WTC11 (cell line): ENCODE data around the gene ZNF585A. TPM values are rescaled to one million over a fixed set of nuclear protein-coding genes. Genes with fewer than 3 reads are reported as not detected.

Experiments
- ATAC-seq: fragments of 200-7000 bp; cut with Tn5 transposase; 2 replicates; pipeline ENCODE4 v1.10.0; 2021; ENCODE audit warnings: mild to moderate bottlenecking, moderate library complexity
- CTCF ChIA-PET: fragments of 300-600 bp; sonication (Branson Sonifier 250); formaldehyde crosslinking; loops from one replicate; lab custom pipeline; 2021; ENCODE audit warnings: antibody characterized with exemption; lab: Charles Lee
- POLR2A ChIA-PET: fragments of 350-600 bp; sonication (Branson Sonifier 250); formaldehyde crosslinking; loops from one replicate; lab custom pipeline; 2021; ENCODE audit warnings: antibody characterized with exemption; lab: Charles Lee
- DNase-seq: peaks from one replicate; pipeline ENCODE4 v3.0.0; 2021; ENCODE audit warnings: low spot score
- H3K27ac Mint-ChIP-seq: 2 replicates; pipeline ENCODE4 v1.8.0; 2021; ENCODE audit warnings: mixed read lengths
- H3K27me3 Mint-ChIP-seq: 2 replicates; pipeline ENCODE4 v1.8.0; 2021; ENCODE audit warnings: low read depth, mild to moderate bottlenecking, moderate library complexity, mixed read lengths
- H3K36me3 Mint-ChIP-seq: 2 replicates; pipeline ENCODE4 v1.8.0; 2021; ENCODE audit warnings: mixed read lengths
- H3K4me1 Mint-ChIP-seq: 2 replicates; pipeline ENCODE4 v1.8.0; 2022; ENCODE audit warnings: mixed read lengths
- H3K4me3 Mint-ChIP-seq: 2 replicates; pipeline ENCODE4 v1.8.0; 2021; ENCODE audit warnings: mild to moderate bottlenecking, moderate library complexity, mixed read lengths
- H3K9me3 Mint-ChIP-seq: 2 replicates; pipeline ENCODE4 v1.8.0; 2021; ENCODE audit warnings: mixed read lengths
- AR ChIP-seq: fragments of 250-450 bp; sonication (Bioruptor Pico); IDR thresholded peaks from 2 replicates; pipeline ENCODE4 v1.9.0; 2021; ENCODE audit warnings: mild to moderate bottlenecking
- ARID4B ChIP-seq: sonication (generic); formaldehyde crosslinking; IDR thresholded peaks from 2 replicates; pipeline ENCODE4 v1.8.0; 2023; ENCODE audit warnings: missing genetic modification reagents, mild to moderate bottlenecking, borderline replicate concordance
- ATF2 ChIP-seq: sonication (generic); formaldehyde crosslinking; IDR thresholded peaks from 2 replicates; pipeline ENCODE4 v1.8.1; 2022; ENCODE audit warnings: low read depth, missing genetic modification reagents, borderline replicate concordance
- E2F5 ChIP-seq: sonication (generic); formaldehyde crosslinking; IDR thresholded peaks from 2 replicates; pipeline ENCODE4 v1.8.1; 2022; ENCODE audit warnings: mild to moderate bottlenecking, moderate library complexity, missing genetic modification reagents
- ERG ChIP-seq: fragments of 250-450 bp; sonication (Bioruptor Pico); IDR thresholded peaks from 2 replicates; pipeline ENCODE4 v1.8.0; 2021; ENCODE audit warnings: mild to moderate bottlenecking
- FOXJ3 ChIP-seq: sonication (generic); formaldehyde crosslinking; IDR thresholded peaks from 2 replicates; pipeline ENCODE4 v1.9.0; 2021; ENCODE audit warnings: missing genetic modification reagents, mild to moderate bottlenecking, borderline replicate concordance
- GABPB1 ChIP-seq: sonication (generic); formaldehyde crosslinking; IDR thresholded peaks from 2 replicates; pipeline ENCODE4 v1.8.1; 2023; ENCODE audit warnings: mild to moderate bottlenecking, missing genetic modification reagents
- KAT7 ChIP-seq: sonication (generic); formaldehyde crosslinking; IDR thresholded peaks from 2 replicates; pipeline ENCODE4 v1.8.1; 2023; ENCODE audit warnings: missing genetic modification reagents, mild to moderate bottlenecking, borderline replicate concordance
- MYBL2 ChIP-seq: sonication (generic); formaldehyde crosslinking; IDR thresholded peaks from 2 replicates; pipeline ENCODE4 v1.8.1; 2023; ENCODE audit warnings: mild to moderate bottlenecking, moderate library complexity, missing genetic modification reagents
- NFATC4 ChIP-seq: fragments of 250-450 bp; sonication (Bioruptor Pico); IDR thresholded peaks from 2 replicates; pipeline ENCODE4 v1.9.0; 2021; ENCODE audit warnings: mild to moderate bottlenecking
- RELA ChIP-seq: sonication (generic); formaldehyde crosslinking; IDR thresholded peaks from 2 replicates; pipeline ENCODE4 v1.8.1; 2022; ENCODE audit warnings: missing genetic modification reagents, mild to moderate bottlenecking, borderline replicate concordance
- SOX15 ChIP-seq: fragments of 250-450 bp; sonication (Bioruptor Pico); IDR thresholded peaks from 2 replicates; pipeline ENCODE4 v1.9.0; 2021; ENCODE audit warnings: mild to moderate bottlenecking
- TEAD4 ChIP-seq: sonication (generic); formaldehyde crosslinking; IDR thresholded peaks from 2 replicates; pipeline ENCODE4 v1.8.0; 2022; ENCODE audit warnings: mild to moderate bottlenecking, missing genetic modification reagents
- ZNF232 ChIP-seq: sonication (generic); formaldehyde crosslinking; IDR thresholded peaks from 2 replicates; pipeline ENCODE4 v1.8.0; 2022; ENCODE audit warnings: mild to moderate bottlenecking, missing genetic modification reagents
- ZNF281 ChIP-seq: sonication (generic); formaldehyde crosslinking; IDR thresholded peaks from 2 replicates; pipeline ENCODE4 v1.8.0; 2023; ENCODE audit warnings: mild to moderate bottlenecking, missing genetic modification reagents
- total RNA-seq: library from RNA; stranded (reverse); gene quantifications from 3 replicates; pipeline ENCODE4 v1.2.3, GENCODE V29; 2021

ZNF585A gene
- total RNA-seq, 1 experiment from 2014 or later, result 18.2 TPM

- H3K9me3 Mint-ChIP-seq, result peaks cover 48% of the 10 kb centered on the region
- peaks cover 89% of the 10 kb centered on the region for H3K36me3 Mint-ChIP-seq
- POLR2A ChIA-PET, result no interaction called here
- no peak for ATAC-seq
- no peaks in the 10 kb centered on the region for H3K27me3 Mint-ChIP-seq
- TF ChIP-seq NFATC4 (CRISPR knock-in tag) (no peak), GABPB1 (CRISPR knock-in tag) (no peak), E2F5 (CRISPR knock-in tag) (no peak), AR (CRISPR knock-in tag) (no peak), ERG (CRISPR knock-in tag) (no peak), RELA (no peak), ZNF232 (CRISPR knock-in tag) (no peak), TEAD4 (no peak), FOXJ3 (CRISPR knock-in tag) (no peak), ATF2 (CRISPR knock-in tag) (no peak), MYBL2 (CRISPR knock-in tag) (no peak)
- TF ChIP-seq, all 79 proteins: peak for 0
- Mint-ChIP-seq H3K27ac (no peak overlapping the region), H3K4me1 (no peaks in the 10 kb centered on the region), H3K4me3 (no peak overlapping the region)
- CTCF ChIA-PET, result no interaction called here
- DNase-seq, result no peak
Observed at GRCh38 chr19:37165635-37166034, 6.9 kb downstream of the ZNF585A start.

- peaks cover 89% of the 10 kb centered on the region for H3K36me3 Mint-ChIP-seq
- TF ChIP-seq SOX15 (CRISPR knock-in tag) (no peak), ARID4B (no peak), ZNF281 (CRISPR knock-in tag) (no peak), KAT7 (CRISPR knock-in tag) (no peak)
Observed at GRCh38 chr19:37160153-37160552, 12.3 kb downstream of the ZNF585A start.

More at GRCh38 chr19:37160153-37160552, 12.3 kb downstream of the ZNF585A start:
- ChIA-PET CTCF (no interaction called here), POLR2A (no interaction called here)
- Mint-ChIP-seq H3K27ac (no peak overlapping the region), H3K27me3 (no peaks in the 10 kb centered on the region), H3K4me1 (no peaks in the 10 kb centered on the region), H3K4me3 (no peak overlapping the region), H3K9me3 (peaks cover 74% of the 10 kb centered on the region)
- DNase-seq (no peak), ATAC-seq (no peak)
